Gastrocnemius medialis (tissue), 4 donors: Measurements from ENCODE around the gene VAMP4. TPM values are rescaled to one million over a fixed set of nuclear protein-coding genes. Genes with fewer than 3 reads are reported as not detected.

Source experiments
- ATAC-seq, 2 donors: fragments of 150-250 bp; one replicate each; pipeline ENCODE4 v1.9.1; 2016
- DNase-seq, 2 donors: peaks; one replicate each; pipeline ENCODE4 v3.0.0-alpha.2; 2019
- H3K27ac ChIP-seq, 4 donors: fragments of 200-600 bp; sonication (generic); 1 replicate in 1 of 4; 2 replicates in 3 of 4; pipeline ENCODE4 v1.5.1; 2016 to 2018; ENCODE audit warnings: mild to moderate bottlenecking in 2 of 4, moderate library complexity in 1 of 4
- H3K27me3 ChIP-seq, 3 donors: fragments of 200-600 bp; sonication (generic) in 2 of 3; 1 replicate in 1 of 3; 2 replicates in 2 of 3; pipeline versions ENCODE4 v1.5.1 to v1.6.0; 2016 to 2019; ENCODE audit warnings: mild to moderate bottlenecking in 1 of 3, moderate library complexity in 1 of 3
- H3K36me3 ChIP-seq, 2 donors: fragments of 200-600 bp; sonication (generic) in 1 of 2; one replicate each; pipeline ENCODE4 v1.5.1; 2017 to 2018
- H3K4me1 ChIP-seq, 2 donors: fragments of 200-600 bp; sonication (generic) in 1 of 2; one replicate each; pipeline ENCODE4 v1.5.1; 2016 to 2017; ENCODE audit warnings: mild to moderate bottlenecking in 2 of 2
- H3K4me3 ChIP-seq, 4 donors: fragments of 200-600 bp; sonication (generic) in 3 of 4; 1 replicate in 1 of 4; 2 replicates in 3 of 4; pipeline ENCODE4 v1.5.1; 2016 to 2019; ENCODE audit warnings: mild to moderate bottlenecking in 2 of 4
- H3K9me3 ChIP-seq, 3 donors: fragments of 200-600 bp; sonication (generic) in 2 of 3; 1 replicate in 1 of 3; 2 replicates in 2 of 3; pipeline ENCODE4 v1.5.1; 2016 to 2019
- POLR2A ChIP-seq, 2 donors: fragments of 450-650 bp; IDR thresholded peaks; one replicate each; pipeline ENCODE4 v1.6.1; 2017; ENCODE audit warnings: antibody characterized with exemption in 2 of 2, mild to moderate bottlenecking in 2 of 2, moderate library complexity in 2 of 2
- in situ Hi-C, 4 donors: fragments of 200-750 bp; cut with MboI; loops; one replicate each; pipeline versions ENCODE4 v1.15.0 to v1.8.0; 2017; ENCODE audit warnings: low sequenced_read_pairs in 4 of 4
- intact Hi-C: fragments of 100-400 bp; cut with DNase I; formaldehyde crosslinking; loops from one replicate; pipeline ENCODE4 v1.15.1; 2023; ENCODE audit warnings: low total_unique reads
- total RNA-seq, 4 donors: library from RNA; depleted of rRNA; stranded (reverse); fragments of >200 nt; gene quantifications; one replicate each; pipeline versions ENCODE4 v1.1.0 to v1.2.3, GENCODE V29; 2016
- TF ChIP-seq, protein P1 (sequence below), 5 experiments: fragments of 450-650 bp in 3 of 5; fragments of 200-600 bp in 2 of 5; sonication (generic) in 2 of 5; IDR thresholded peaks in 4 of 5; conservative IDR thresholded peaks in 1 of 5; 1 replicate in 4 of 5; 2 replicates in 1 of 5; pipeline ENCODE4 v1.5.1; 2016 to 2019; ENCODE audit warnings: antibody characterized with exemption in 5 of 5, mild to moderate bottlenecking in 3 of 5, moderate library complexity in 3 of 5

VAMP4 gene
- total RNA-seq, 4 donors from 2014 or later: 4.6 to 11.1 (median 5.0) TPM

DNA sequence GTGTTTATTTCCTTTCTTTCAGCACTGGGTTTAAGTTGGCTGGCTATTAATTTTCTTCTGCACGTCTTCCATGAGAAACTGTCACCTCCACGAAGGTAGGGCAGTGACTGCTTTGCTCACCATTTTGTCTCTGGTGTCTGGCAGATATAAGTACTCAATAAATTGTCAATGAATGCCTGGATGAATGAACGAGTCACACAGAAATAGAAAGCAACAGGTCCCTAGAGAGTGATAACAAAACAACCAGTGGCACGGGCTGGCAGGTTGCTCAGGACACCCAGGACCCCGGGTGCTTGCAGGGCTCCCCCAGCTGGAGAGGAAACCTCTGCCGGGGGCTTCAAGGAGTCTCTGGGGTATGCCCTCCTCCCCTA, 86.1 kb downstream of the VAMP4 start:
- Histone ChIP-seq H3K27ac (peak overlapping the region; percentile 60 to 77 (median 71)), H3K4me3 (no peak overlapping the region), H3K27me3 (no peaks in the 10 kb centered on the region), H3K4me1 (peaks cover 26 to 31% of the 10 kb centered on the region in 2 donors), H3K36me3 (no peaks in the 10 kb centered on the region), H3K9me3 (no peaks in the 10 kb centered on the region)
- no peak for DNase-seq
- intact Hi-C loops: no loop called here
- no peak for TF ChIP-seq POLR2A (IDR thresholded peaks at IDR 0.05)
- TF ChIP-seq, protein P1, sequence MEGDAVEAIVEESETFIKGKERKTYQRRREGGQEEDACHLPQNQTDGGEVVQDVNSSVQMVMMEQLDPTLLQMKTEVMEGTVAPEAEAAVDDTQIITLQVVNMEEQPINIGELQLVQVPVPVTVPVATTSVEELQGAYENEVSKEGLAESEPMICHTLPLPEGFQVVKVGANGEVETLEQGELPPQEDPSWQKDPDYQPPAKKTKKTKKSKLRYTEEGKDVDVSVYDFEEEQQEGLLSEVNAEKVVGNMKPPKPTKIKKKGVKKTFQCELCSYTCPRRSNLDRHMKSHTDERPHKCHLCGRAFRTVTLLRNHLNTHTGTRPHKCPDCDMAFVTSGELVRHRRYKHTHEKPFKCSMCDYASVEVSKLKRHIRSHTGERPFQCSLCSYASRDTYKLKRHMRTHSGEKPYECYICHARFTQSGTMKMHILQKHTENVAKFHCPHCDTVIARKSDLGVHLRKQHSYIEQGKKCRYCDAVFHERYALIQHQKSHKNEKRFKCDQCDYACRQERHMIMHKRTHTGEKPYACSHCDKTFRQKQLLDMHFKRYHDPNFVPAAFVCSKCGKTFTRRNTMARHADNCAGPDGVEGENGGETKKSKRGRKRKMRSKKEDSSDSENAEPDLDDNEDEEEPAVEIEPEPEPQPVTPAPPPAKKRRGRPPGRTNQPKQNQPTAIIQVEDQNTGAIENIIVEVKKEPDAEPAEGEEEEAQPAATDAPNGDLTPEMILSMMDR (IDR thresholded peaks at IDR 0.05 in 4 of 5, conservative IDR thresholded peaks at IDR 0.05 in 1 of 5): no peak
- no peak for ATAC-seq
- in situ Hi-C loops: no loop called here

- no peak for TF ChIP-seq POLR2A (IDR thresholded peaks at IDR 0.05)
- TF ChIP-seq, protein P1 (IDR thresholded peaks at IDR 0.05 in 4 of 5, conservative IDR thresholded peaks at IDR 0.05 in 1 of 5): peak in 3 of 5 experiments; percentile 34 to 53 (median 50)
- Histone ChIP-seq H3K4me3 (peak overlapping the region; percentile 0 to 26 (median 12)), H3K36me3 (no peaks in the 10 kb centered on the region), H3K4me1 (peaks cover 26 to 31% of the 10 kb centered on the region in 2 donors), H3K9me3 (no peaks in the 10 kb centered on the region), H3K27me3 (no peaks in the 10 kb centered on the region), H3K27ac (peak overlapping the region; percentile 60 to 77 (median 71))
- in situ Hi-C loops (no loop called here), intact Hi-C loops (no loop called here)
- DNase-seq (peak; percentile 17 to 52), ATAC-seq (peak; percentile 27 to 43)
Observed at GRCh38 chr1:171654942-171655745, 86.7 kb downstream of the VAMP4 start.

DNA sequence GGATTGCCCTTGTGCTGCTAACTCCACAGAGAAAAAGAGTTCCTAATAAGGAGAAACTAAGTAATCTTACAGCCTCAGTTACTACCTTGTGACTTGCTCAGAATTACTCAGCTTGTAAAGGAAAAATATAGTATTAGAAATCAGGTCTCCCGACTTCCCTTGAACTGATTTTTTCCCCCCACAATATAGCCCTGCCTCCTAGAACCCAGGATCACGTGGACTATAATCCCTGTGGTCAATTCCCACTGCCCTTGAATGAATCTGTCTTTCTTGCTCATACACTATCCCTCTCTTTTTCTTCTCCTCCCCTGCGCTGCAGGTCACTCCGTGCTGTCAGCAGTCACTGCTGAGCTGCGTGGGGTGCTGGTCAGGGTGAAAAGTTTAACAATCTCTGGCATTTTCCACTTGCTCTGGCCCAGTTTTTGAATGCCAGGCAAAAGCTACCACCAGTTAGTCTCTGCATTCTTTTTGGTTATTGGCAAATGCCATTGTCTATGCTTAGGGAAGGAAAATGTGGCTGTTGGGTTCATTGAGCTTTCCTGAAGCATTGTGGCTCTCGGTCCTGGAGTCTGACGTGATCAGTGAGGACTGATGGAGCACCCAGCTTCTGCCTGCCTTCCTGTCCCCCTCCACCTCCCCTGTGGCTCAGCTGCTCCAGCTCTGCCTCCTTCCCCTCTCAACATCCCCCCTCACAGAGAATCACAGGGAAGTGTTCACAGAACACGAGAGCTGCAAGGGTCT, 87.5 kb downstream of the VAMP4 start:
- Histone ChIP-seq H3K27ac (peak overlapping the region; percentile 60 to 77 (median 71)), H3K36me3 (no peaks in the 10 kb centered on the region), H3K9me3 (no peaks in the 10 kb centered on the region), H3K4me1 (peaks cover 26 to 31% of the 10 kb centered on the region in 2 donors), H3K27me3 (no peaks in the 10 kb centered on the region), H3K4me3 (peak overlapping the region in 2 of 4 donors; percentile 0 to 25)
- ATAC-seq (peak in 1 of 2 donors; percentile 28), DNase-seq (no peak)
- in situ Hi-C loops (no loop called here), intact Hi-C loops (no loop called here)
- TF ChIP-seq, protein P1 (IDR thresholded peaks at IDR 0.05 in 4 of 5, conservative IDR thresholded peaks at IDR 0.05 in 1 of 5): no peak
- no peak for TF ChIP-seq POLR2A (IDR thresholded peaks at IDR 0.05)

DNA sequence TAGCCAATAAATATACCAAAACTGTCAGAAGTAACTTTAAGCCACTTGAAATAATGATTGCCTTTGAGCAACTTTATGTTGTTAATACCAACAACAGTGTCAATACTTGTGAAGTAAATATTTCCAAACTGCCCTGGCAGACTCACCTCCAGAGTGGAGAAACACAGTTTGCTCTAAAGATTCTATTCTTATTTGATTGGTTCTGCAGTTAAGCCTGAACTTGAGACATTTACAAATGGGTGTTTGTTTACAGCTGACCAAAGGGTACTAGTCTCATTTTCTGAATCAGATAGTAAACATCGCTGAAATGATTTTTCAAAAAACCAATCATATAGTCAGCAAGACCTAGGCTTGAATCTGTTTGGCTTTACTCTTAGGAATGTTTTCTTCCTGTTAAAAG, 88.1 kb downstream of the VAMP4 start:
- Histone ChIP-seq H3K4me1 (peaks cover 26 to 31% of the 10 kb centered on the region in 2 donors), H3K27me3 (no peaks in the 10 kb centered on the region), H3K36me3 (no peaks in the 10 kb centered on the region), H3K9me3 (no peaks in the 10 kb centered on the region), H3K27ac (peak overlapping the region; percentile 60 to 77 (median 71)), H3K4me3 (no peak overlapping the region)
- in situ Hi-C loops: no loop called here
- intact Hi-C loops: no loop called here
- DNase-seq (no peak), ATAC-seq (peak in 1 of 2 donors; percentile 20)
- TF ChIP-seq POLR2A (IDR thresholded peaks at IDR 0.05): no peak
- TF ChIP-seq, protein P1 (IDR thresholded peaks at IDR 0.05 in 4 of 5, conservative IDR thresholded peaks at IDR 0.05 in 1 of 5): no peak
